ENCODE measurements around the gene ARL6IP6.

Gene ARL6IP6

GRCh38 chr2:152792974-152793373 lies 74.6 kb downstream of the ARL6IP6 start:
- in situ Hi-C loops (cut with HindIII; ENCODE audit: low sequenced_read_pairs): no loop called here

DNA sequence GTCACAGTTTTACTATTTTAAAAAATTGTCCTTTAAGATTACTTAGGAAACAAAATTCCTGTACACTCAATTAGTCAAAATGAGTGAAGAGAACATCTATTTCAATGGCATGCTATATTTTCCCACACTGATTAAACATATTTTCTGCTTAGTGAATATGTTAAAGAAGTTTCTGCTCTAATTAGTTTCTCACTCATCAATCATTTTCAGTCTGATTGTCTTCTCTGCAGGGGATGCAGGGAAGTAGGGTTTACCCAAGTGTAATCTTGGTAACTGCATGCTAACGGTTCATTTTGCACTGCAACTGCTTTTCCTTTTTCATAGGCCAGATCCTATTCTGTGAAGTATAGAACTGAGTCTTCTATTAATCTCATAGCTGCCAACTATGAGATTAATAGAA lies 78.5 kb downstream of the ARL6IP6 start:
- in situ Hi-C loops (cut with HindIII; ENCODE audit: low sequenced_read_pairs): no loop called here

DNA sequence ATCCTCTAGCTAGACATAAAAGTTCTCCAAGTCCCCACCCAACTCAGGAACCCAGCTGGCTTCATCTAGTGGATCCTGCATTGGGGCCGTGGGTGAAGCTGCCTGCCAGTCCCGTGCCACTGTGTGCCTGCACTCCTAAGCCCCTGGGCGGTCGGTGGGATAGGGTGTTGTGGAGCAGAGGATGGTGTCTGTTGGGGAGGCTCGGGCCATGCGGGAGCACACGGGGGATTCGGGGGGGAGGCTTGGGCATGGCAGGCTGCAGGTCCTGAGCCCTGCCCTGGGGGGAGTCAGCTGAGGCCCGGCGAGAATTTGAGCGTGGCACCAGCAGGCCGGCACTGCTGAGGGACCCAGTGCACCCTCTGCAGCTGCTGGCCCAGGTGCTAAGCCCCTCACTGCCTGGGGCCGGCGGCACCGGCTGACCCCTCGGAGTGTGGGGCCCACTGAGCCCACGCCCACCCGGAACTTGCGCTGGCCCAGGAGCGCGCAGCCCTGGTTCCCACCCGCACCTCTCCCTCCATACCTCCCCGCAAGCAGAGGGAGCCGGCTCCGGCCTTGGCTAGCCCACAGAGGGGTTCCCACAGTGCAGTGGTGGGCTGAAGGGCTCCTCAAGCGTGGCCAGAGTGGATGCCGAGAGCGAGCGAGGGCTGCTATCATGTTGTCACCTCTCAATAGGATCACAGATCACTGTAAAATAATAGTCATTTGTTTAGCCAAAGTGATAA lies 86.4 kb downstream of the ARL6IP6 start:
- in situ Hi-C loops (cut with HindIII; ENCODE audit: low sequenced_read_pairs): no loop called here

DNA sequence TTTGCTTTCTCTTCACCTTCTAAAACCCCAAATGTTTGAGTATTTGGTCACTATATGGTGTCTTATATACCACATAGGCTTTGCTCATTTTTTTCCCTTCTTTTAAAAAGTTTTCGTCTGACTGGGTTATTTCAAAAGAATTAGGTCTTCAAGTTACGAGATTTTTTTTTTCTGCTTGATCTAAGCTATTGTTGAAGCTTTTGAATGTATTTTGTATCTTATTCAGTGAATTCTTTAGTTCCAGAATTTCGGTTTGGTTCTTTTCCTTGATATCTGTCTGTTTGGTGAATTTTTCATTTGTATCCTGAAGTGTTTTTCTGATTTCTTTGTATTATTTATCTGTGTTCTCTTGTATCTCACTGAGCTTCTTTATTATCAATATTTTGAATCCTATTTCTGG lies 93.5 kb downstream of the ARL6IP6 start:
- in situ Hi-C loops (cut with HindIII; ENCODE audit: low sequenced_read_pairs): no loop called here

Data from DLD1 (cell line).